Adrenal gland (tissue), 5 donors: Measurements from ENCODE around the gene G6PC1.
"Not testable (repeated sequence)": the region's sequence is repeated elsewhere in the genome, so short reads cannot be mapped to it uniquely, and the experiment has no call there.

Source experiments
- POLR2A ChIP-seq, 2 donors: fragments of 450-650 bp; IDR thresholded peaks; one replicate each; pipeline ENCODE4 v1.6.1; 2017; ENCODE audit warnings: antibody characterized with exemption in 2 of 2, mild to moderate bottlenecking in 2 of 2, moderate library complexity in 1 of 2
- TF ChIP-seq, protein P1 (sequence below), 6 experiments: fragments of 450-650 bp in 4 of 6; fragments of 200-600 bp in 2 of 6; sonication (generic) in 1 of 6; IDR thresholded peaks; 1 replicate in 5 of 6; 2 replicates in 1 of 6; pipeline versions ENCODE4 v1.5.1 to v1.8.0; 2016 to 2021; ENCODE audit warnings: antibody characterized with exemption in 6 of 6, mild to moderate bottlenecking in 2 of 6, moderate library complexity in 1 of 6
- donor health status: DM: no; HTN: no; CAD: no.

DNA sequence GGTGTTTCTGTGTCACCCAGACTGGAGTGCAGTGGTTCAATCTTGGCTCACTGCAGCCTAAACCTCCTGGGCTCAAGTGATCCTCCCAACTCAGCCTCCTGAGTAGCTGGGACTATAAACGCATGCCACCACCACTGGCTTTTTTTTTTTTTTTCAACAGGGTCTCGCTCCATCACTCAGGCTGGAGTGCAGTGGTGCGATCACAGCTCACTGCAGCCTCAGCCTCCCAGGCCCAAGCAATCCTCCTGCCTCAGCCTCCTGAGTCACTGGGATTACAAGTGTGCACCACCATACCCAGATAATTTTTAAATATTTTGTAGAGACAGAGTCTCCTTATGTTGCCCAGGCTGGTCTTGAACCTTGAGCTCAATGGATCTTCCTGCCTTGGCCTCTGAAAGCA is 14.8 kb upstream of the G6PC1 start:
- TF ChIP-seq, protein P1, sequence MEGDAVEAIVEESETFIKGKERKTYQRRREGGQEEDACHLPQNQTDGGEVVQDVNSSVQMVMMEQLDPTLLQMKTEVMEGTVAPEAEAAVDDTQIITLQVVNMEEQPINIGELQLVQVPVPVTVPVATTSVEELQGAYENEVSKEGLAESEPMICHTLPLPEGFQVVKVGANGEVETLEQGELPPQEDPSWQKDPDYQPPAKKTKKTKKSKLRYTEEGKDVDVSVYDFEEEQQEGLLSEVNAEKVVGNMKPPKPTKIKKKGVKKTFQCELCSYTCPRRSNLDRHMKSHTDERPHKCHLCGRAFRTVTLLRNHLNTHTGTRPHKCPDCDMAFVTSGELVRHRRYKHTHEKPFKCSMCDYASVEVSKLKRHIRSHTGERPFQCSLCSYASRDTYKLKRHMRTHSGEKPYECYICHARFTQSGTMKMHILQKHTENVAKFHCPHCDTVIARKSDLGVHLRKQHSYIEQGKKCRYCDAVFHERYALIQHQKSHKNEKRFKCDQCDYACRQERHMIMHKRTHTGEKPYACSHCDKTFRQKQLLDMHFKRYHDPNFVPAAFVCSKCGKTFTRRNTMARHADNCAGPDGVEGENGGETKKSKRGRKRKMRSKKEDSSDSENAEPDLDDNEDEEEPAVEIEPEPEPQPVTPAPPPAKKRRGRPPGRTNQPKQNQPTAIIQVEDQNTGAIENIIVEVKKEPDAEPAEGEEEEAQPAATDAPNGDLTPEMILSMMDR (IDR thresholded peaks at IDR 0.05): not testable (repeated sequence)
- not testable (repeated sequence) for TF ChIP-seq POLR2A (IDR thresholded peaks at IDR 0.05)
